Calu3 (cell line): ENCODE measurements around the gene FABP3. TPM values are rescaled to one million over a fixed set of nuclear protein-coding genes. Genes with fewer than 3 reads are reported as not detected.

Experiments
- BruUV-seq: library from RNA; stranded (reverse); fragments of 400-500 nt; replicated peaks from 2 replicates; lab custom pipeline; 2021; lab: Mats Ljungman, UMichigan
- CTCF ChIA-PET: fragments of 300-600 bp; sonication (Branson Sonifier 250); formaldehyde crosslinking; loops from one replicate; lab custom pipeline; 2022; ENCODE audit warnings: antibody characterized with exemption; lab: Charles Lee
- DNase-seq: peaks from one replicate; pipeline ENCODE4 v3.0.0; 2022
- H3K27ac Mint-ChIP-seq: one replicate; pipeline ENCODE4 v1.8.0; 2022; ENCODE audit warnings: mixed read lengths; ENCODE audit not compliant: unreplicated experiment
- H3K27me3 Mint-ChIP-seq: one replicate; pipeline ENCODE4 v1.8.0; 2022; ENCODE audit warnings: mixed read lengths; ENCODE audit not compliant: unreplicated experiment
- H3K36me3 Mint-ChIP-seq: one replicate; pipeline ENCODE4 v1.8.0; 2022; ENCODE audit warnings: mild to moderate bottlenecking, moderate library complexity, mixed read lengths; ENCODE audit not compliant: insufficient read depth, unreplicated experiment
- H3K4me1 Mint-ChIP-seq: one replicate; pipeline ENCODE4 v1.8.0; 2022; ENCODE audit warnings: mild to moderate bottlenecking, low read depth, mixed read lengths; ENCODE audit not compliant: unreplicated experiment
- H3K4me3 Mint-ChIP-seq: one replicate; pipeline ENCODE4 v1.8.0; 2022; ENCODE audit warnings: mild to moderate bottlenecking, low read depth, moderate library complexity, mixed read lengths; ENCODE audit not compliant: unreplicated experiment
- H3K9me3 Mint-ChIP-seq: one replicate; pipeline ENCODE4 v1.8.0; 2022; ENCODE audit warnings: low read depth, mixed read lengths; ENCODE audit not compliant: unreplicated experiment
- CTCF ChIP-seq: fragments of 200-600 bp; IDR thresholded peaks from one replicate; pipeline ENCODE4 v1.8.0; 2022; ENCODE audit warnings: antibody characterized with exemption; ENCODE audit not compliant: unreplicated experiment
- intact Hi-C: fragments of 100-400 bp; cut with micrococcal nuclease; formaldehyde crosslinking; loops from one replicate; pipeline ENCODE4 v1.10.0; 2022; ENCODE audit not compliant: unreplicated experiment
- total RNA-seq: library from RNA; stranded (reverse); gene quantifications from 2 replicates; pipeline ENCODE4 v1.2.3, GENCODE V29; 2022

Gene FABP3
- total RNA-seq, 1 experiment from 2014 or later, result not detected

GRCh38 chr1:31354283-31354682 lies 18.6 kb downstream of the FABP3 start:
- intact Hi-C loops, result no loop called here
- no peaks in the 10 kb centered on the region for H3K4me1 Mint-ChIP-seq
- CTCF ChIA-PET, result no interaction called here
- DNase-seq, result no peak
- no peak overlapping the region for H3K4me3 Mint-ChIP-seq
- H3K27me3 Mint-ChIP-seq, result no peaks in the 10 kb centered on the region
- H3K27ac Mint-ChIP-seq, result no peak overlapping the region
- no TSS peak for BruUV-seq
- no peak for TF ChIP-seq CTCF
- no peaks in the 10 kb centered on the region for H3K36me3 Mint-ChIP-seq
- no peaks in the 10 kb centered on the region for H3K9me3 Mint-ChIP-seq

GRCh38 chr1:31348449-31348848 lies 24.4 kb downstream of the FABP3 start:
- Mint-ChIP-seq H3K27ac (no peak overlapping the region), H3K36me3 (no peaks in the 10 kb centered on the region), H3K4me1 (no peaks in the 10 kb centered on the region), H3K9me3 (no peaks in the 10 kb centered on the region), H3K4me3 (no peak overlapping the region), H3K27me3 (no peaks in the 10 kb centered on the region)
- intact Hi-C loops, result no loop called here
- no peak for TF ChIP-seq CTCF
- no TSS peak for BruUV-seq
- no peak for DNase-seq
- CTCF ChIA-PET, result no interaction called here

- Mint-ChIP-seq H3K27me3 (no peaks in the 10 kb centered on the region), H3K27ac (no peak overlapping the region), H3K4me1 (no peaks in the 10 kb centered on the region), H3K36me3 (no peaks in the 10 kb centered on the region), H3K4me3 (no peak overlapping the region), H3K9me3 (no peaks in the 10 kb centered on the region)
- no peak for DNase-seq
- TF ChIP-seq CTCF, result no peak
- intact Hi-C loops, result no loop called here
- CTCF ChIA-PET, result no interaction called here
- BruUV-seq, result no TSS peak
Observed at GRCh38 chr1:31346785-31347184, 26.1 kb downstream of the FABP3 start.

GRCh38 chr1:31345635-31346034 lies 27.2 kb downstream of the FABP3 start:
- TF ChIP-seq CTCF, result no peak
- H3K27ac Mint-ChIP-seq, result no peak overlapping the region
- intact Hi-C loops, result no loop called here
- H3K9me3 Mint-ChIP-seq, result no peaks in the 10 kb centered on the region
- H3K4me1 Mint-ChIP-seq, result no peaks in the 10 kb centered on the region
- no TSS peak for BruUV-seq
- CTCF ChIA-PET, result no interaction called here
- peaks cover under 1% of the 10 kb centered on the region for H3K36me3 Mint-ChIP-seq
- no peak for DNase-seq
- no peak overlapping the region for H3K4me3 Mint-ChIP-seq
- no peaks in the 10 kb centered on the region for H3K27me3 Mint-ChIP-seq

GRCh38 chr1:31344503-31344902 lies 28.4 kb downstream of the FABP3 start:
- CTCF ChIA-PET, result no interaction called here
- Mint-ChIP-seq H3K4me1 (no peaks in the 10 kb centered on the region), H3K27me3 (no peaks in the 10 kb centered on the region), H3K27ac (no peak overlapping the region), H3K36me3 (peaks cover 4% of the 10 kb centered on the region), H3K4me3 (no peak overlapping the region), H3K9me3 (no peaks in the 10 kb centered on the region)
- no peak for TF ChIP-seq CTCF
- no TSS peak for BruUV-seq
- no peak for DNase-seq
- intact Hi-C loops, result no loop called here
